GM20000 (cell line): ENCODE measurements around the gene AURKB.
"Not testable (repeated sequence)": the region's sequence is repeated elsewhere in the genome, so short reads cannot be mapped to it uniquely, and the experiment has no call there.

Experiments
- DNase-seq: peaks from one replicate; pipeline ENCODE4 v3.0.0; 2012; ENCODE audit warnings: low spot score
- CTCF ChIP-seq: IDR thresholded peaks from 2 replicates; pipeline ENCODE4 v1.5.1; 2012; ENCODE audit warnings: mild to moderate bottlenecking, control low read depth; ENCODE audit errors: extremely low read depth, missing control alignments

The AURKB gene

GRCh38 chr17:8223356-8224126 is 13.2 kb upstream of the AURKB start:
- peak; percentile 24 for TF ChIP-seq CTCF
- DNase-seq = peak; percentile 46

- TF ChIP-seq CTCF = no peak
- DNase-seq = peak; percentile 66
Measured at GRCh38 chr17:8222630-8223355, 12.4 kb upstream of the AURKB start.

- TF ChIP-seq CTCF = no peak
- peak; percentile 56 for DNase-seq
Measured at GRCh38 chr17:8222380-8222629, 11.9 kb upstream of the AURKB start.

GRCh38 chr17:8221663-8222379 is 11.4 kb upstream of the AURKB start:
- TF ChIP-seq CTCF = no peak
- DNase-seq = peak; percentile 49

GRCh38 chr17:8220783-8221662 is 10.6 kb upstream of the AURKB start:
- no peak for TF ChIP-seq CTCF
- peak; percentile 61 for DNase-seq

- DNase-seq = not testable (repeated sequence)
Measured at GRCh38 chr17:8214000-8214399, 3.6 kb upstream of the AURKB start.

- no peak for DNase-seq
- no peak for TF ChIP-seq CTCF
Measured at GRCh38 chr17:8212312-8213180, 2.2 kb upstream of the AURKB start.
